PC-9 (cell line): ENCODE data around the gene CTRB2. TPM values are rescaled to one million over a fixed set of nuclear protein-coding genes. Genes with fewer than 3 reads are reported as not detected.

Experiments
- Bru-seq: library from RNA; stranded (reverse); fragments of 400-500 nt; gene quantifications from one replicate; lab custom pipeline; 2021; lab: Mats Ljungman, UMichigan
- BruChase-seq, 2 experiments: library from RNA; stranded (reverse); fragments of 400-500 nt; gene quantifications; one replicate each; lab custom pipeline; 2021; lab: Mats Ljungman, UMichigan
- BruUV-seq: library from RNA; stranded (reverse); fragments of 400-500 nt; replicated peaks from 2 replicates; lab custom pipeline; 2021; lab: Mats Ljungman, UMichigan
- CTCF ChIA-PET: fragments of 300-600 bp; sonication (Branson Sonifier 250); formaldehyde crosslinking; loops from one replicate; lab custom pipeline; 2022; ENCODE audit warnings: antibody characterized with exemption; lab: Charles Lee
- POLR2A ChIA-PET: fragments of 300-600 bp; sonication (Branson Sonifier 250); formaldehyde crosslinking; loops from one replicate; lab custom pipeline; 2022; ENCODE audit warnings: antibody characterized with exemption; ENCODE audit not compliant: unreplicated experiment; lab: Charles Lee
- DNase-seq, 2 experiments: peaks; one replicate each; pipeline versions ENCODE4 v3.0.0 to v3.0.0-alpha.2; 2015 to 2022; ENCODE audit warnings: mixed read lengths in 1 of 2
- H2AFZ ChIP-seq: fragments of 200-600 bp; sonication (generic); 2 replicates; pipeline ENCODE4 v1.8.1; 2017; ENCODE audit warnings: antibody characterized with exemption
- H3F3A ChIP-seq: fragments of 200-600 bp; sonication (generic); 2 replicates; pipeline ENCODE4 v1.8.1; 2017; ENCODE audit warnings: antibody characterized with exemption, mild to moderate bottlenecking, low read depth; ENCODE audit not compliant: insufficient read depth
- H3K27ac ChIP-seq: fragments of 200-600 bp; sonication (generic); 2 replicates; pipeline ENCODE4 v1.6.1; 2016; ENCODE audit warnings: mixed run types
- H3K27me3 ChIP-seq: fragments of 200-600 bp; sonication (generic); 2 replicates; pipeline ENCODE4 v1.6.1; 2016; ENCODE audit warnings: low read depth, mixed run types; ENCODE audit not compliant: insufficient read depth
- H3K36me3 ChIP-seq: fragments of 200-600 bp; sonication (generic); 2 replicates; pipeline ENCODE4 v1.6.1; 2016; ENCODE audit warnings: low read depth, mixed run types
- H3K4me1 ChIP-seq: fragments of 200-600 bp; sonication (generic); replicated peaks from 2 replicates; pipeline ENCODE4 v1.6.1; 2016; ENCODE audit warnings: mixed run types; ENCODE audit not compliant: insufficient read depth
- H3K4me2 ChIP-seq: fragments of 200-600 bp; sonication (generic); 2 replicates; pipeline ENCODE4 v1.6.1; 2017; ENCODE audit warnings: mixed run types
- H3K4me3 ChIP-seq: fragments of 200-600 bp; sonication (generic); 2 replicates; pipeline ENCODE4 v1.6.1; 2016; ENCODE audit warnings: mixed run types
- H3K79me2 ChIP-seq: fragments of 200-600 bp; sonication (generic); 2 replicates; pipeline ENCODE4 v1.6.1; 2017; ENCODE audit warnings: low read depth, mixed run types
- H3K9me2 ChIP-seq: fragments of 200-600 bp; sonication (generic); 2 replicates; pipeline ENCODE4 v1.8.1; 2017; ENCODE audit warnings: mild to moderate bottlenecking; ENCODE audit not compliant: insufficient read depth
- H3K9me3 ChIP-seq: fragments of 200-600 bp; sonication (generic); 2 replicates; pipeline ENCODE4 v1.8.1; 2016; ENCODE audit warnings: low read depth; ENCODE audit not compliant: insufficient read depth
- H4K20me1 ChIP-seq: fragments of 200-600 bp; sonication (generic); 2 replicates; pipeline ENCODE4 v1.8.1; 2017; ENCODE audit not compliant: insufficient read depth
- EZH2 ChIP-seq: fragments of 200-600 bp; sonication (generic); IDR thresholded peaks from 2 replicates; pipeline ENCODE4 v1.8.0; 2017; ENCODE audit warnings: antibody characterized with exemption, low read depth
- intact Hi-C: fragments of 100-400 bp; cut with micrococcal nuclease; formaldehyde crosslinking; loops from one replicate; pipeline ENCODE4 v1.10.0; 2022; ENCODE audit not compliant: unreplicated experiment
- long read RNA-seq: library from polyadenylated mRNA; stranded (forward); transcript quantifications from one replicate; pipeline ENCODE4 v2.0.0, GENCODE V29; 2022
- total RNA-seq: library from RNA; stranded (reverse); gene quantifications from 2 replicates; pipeline ENCODE4 v1.2.3, GENCODE V29; 2021
- TF ChIP-seq, protein P1 (sequence below): fragments of 200-600 bp; sonication (generic); conservative IDR thresholded peaks from 2 replicates; pipeline ENCODE4 v1.6.1; 2017; ENCODE audit warnings: mixed run types, antibody characterized with exemption, mild to moderate bottlenecking, moderate library complexity

Gene CTRB2
- total RNA-seq (not detected in 2 replicates), Bru-seq, nascent RNA (not detected), BruChase-seq, experiment 1, labeled RNA remaining after a 2-hour chase (not detected), BruChase-seq, experiment 2, labeled RNA remaining after a 6-hour chase (not detected)
- long read RNA-seq = 0 reads

DNA sequence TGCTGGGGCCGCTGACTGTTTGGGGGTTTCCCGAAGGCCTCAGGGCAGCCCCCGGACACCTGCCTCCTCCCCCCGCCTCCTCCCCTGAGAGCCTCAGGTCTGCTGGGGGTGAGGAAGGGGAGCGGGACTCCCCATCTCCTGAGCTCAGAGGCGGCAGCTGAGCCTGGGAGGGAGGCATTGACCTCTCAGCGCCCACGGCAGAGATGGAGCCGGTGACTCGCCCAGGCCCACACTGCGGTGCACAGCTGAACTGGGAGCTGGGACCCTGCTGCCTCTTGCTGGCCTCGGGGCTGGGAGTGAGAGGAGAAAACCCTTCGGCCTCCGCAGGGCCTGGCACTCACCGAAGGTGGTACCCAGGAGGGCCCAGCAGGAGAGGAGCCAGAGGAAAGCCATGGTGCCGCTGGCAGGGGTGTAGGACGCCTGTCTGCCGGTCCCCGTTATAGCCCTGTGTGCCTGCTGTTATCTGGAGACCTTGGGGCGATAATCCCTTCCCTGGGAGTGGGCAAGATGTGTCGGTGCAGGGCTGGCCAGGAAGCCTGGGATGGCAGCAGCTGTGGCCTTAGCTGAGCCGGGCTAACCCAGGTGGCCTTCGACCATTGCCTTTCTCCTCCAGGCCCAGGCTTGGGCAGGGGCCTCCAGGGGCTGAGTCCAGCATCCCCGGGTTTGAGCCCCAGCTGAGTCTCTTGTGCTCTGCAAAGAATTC lies at the start of gene CTRB2:
Gene CTRB2 (minus strand): TSS at position 413 of the 703 bp plus-strand sequence. CDS start 20 bp downstream, at position 393.
- intact Hi-C loops = loop anchor here (2.0 kb wide), 1 partner anchor 18 kb away; no protein-coding TSS in a partner anchor
- H3F3A ChIP-seq = no peaks in the 10 kb centered on the region
- no peak within 1 kb of the TSS for H3K27ac ChIP-seq
- H4K20me1 ChIP-seq = no peaks in the 10 kb centered on the region
- H3K79me2 ChIP-seq = no peaks in the 10 kb centered on the region
- POLR2A ChIA-PET = no interaction called here
- H3K27me3 ChIP-seq = no peaks in the 10 kb centered on the region
- TF ChIP-seq, protein P1, sequence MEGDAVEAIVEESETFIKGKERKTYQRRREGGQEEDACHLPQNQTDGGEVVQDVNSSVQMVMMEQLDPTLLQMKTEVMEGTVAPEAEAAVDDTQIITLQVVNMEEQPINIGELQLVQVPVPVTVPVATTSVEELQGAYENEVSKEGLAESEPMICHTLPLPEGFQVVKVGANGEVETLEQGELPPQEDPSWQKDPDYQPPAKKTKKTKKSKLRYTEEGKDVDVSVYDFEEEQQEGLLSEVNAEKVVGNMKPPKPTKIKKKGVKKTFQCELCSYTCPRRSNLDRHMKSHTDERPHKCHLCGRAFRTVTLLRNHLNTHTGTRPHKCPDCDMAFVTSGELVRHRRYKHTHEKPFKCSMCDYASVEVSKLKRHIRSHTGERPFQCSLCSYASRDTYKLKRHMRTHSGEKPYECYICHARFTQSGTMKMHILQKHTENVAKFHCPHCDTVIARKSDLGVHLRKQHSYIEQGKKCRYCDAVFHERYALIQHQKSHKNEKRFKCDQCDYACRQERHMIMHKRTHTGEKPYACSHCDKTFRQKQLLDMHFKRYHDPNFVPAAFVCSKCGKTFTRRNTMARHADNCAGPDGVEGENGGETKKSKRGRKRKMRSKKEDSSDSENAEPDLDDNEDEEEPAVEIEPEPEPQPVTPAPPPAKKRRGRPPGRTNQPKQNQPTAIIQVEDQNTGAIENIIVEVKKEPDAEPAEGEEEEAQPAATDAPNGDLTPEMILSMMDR = no peak
- TF ChIP-seq EZH2 = no peak
- H3K4me2 ChIP-seq = no peak within 1 kb of the TSS
- no peaks in the 10 kb centered on the region for H3K9me3 ChIP-seq
- no peaks in the 10 kb centered on the region for H3K4me1 ChIP-seq
- no peak for DNase-seq
- H2AFZ ChIP-seq = no peak within 1 kb of the TSS
- no peaks in the 10 kb centered on the region for H3K36me3 ChIP-seq
- CTCF ChIA-PET = no interaction called here
- no TSS peak for BruUV-seq
- no peak within 1 kb of the TSS for H3K4me3 ChIP-seq
- no peaks in the 10 kb centered on the region for H3K9me2 ChIP-seq

DNA sequence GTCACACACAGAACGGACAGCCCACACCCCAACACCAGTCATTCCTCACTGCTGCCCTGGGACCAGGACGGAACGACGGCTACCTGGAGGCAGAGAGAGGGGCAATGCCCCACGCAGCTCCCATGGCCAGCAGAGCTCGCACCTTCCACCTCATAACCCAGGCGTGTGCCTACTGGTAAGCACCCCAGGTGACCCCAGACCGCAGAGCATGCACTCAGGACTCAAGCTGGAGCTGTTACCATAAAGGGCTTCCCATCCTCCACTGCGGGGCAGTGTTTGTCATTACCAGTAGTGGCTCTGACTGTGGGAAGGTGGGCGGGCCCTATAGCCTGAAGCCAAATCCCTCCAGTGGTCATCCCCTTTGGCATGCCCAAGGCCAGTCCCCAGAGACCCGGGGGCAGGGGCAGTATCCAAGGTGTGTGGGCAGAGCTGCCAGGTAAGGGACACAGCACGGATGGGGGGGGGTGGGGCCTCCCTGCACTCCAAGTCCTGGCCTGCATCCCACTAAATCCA lies 49.2 kb upstream of the CTRB2 start:
- no peaks in the 10 kb centered on the region for H3K9me2 ChIP-seq
- no peak overlapping the region for H3K4me3 ChIP-seq
- H3K27me3 ChIP-seq = no peaks in the 10 kb centered on the region
- H3K79me2 ChIP-seq = peaks cover 65% of the 10 kb centered on the region
- no peak overlapping the region for H3K27ac ChIP-seq
- peaks cover 73% of the 10 kb centered on the region for H4K20me1 ChIP-seq
- no peak overlapping the region for H2AFZ ChIP-seq
- H3K9me3 ChIP-seq = no peaks in the 10 kb centered on the region
- no TSS peak for BruUV-seq
- TF ChIP-seq, protein P1 = no peak
- no peak for TF ChIP-seq EZH2
- peaks cover 20% of the 10 kb centered on the region for H3K4me1 ChIP-seq
- ChIA-PET POLR2A (no interaction called here), CTCF (no interaction called here)
- intact Hi-C loops = no loop called here
- no peak overlapping the region for H3K4me2 ChIP-seq
- H3K36me3 ChIP-seq = no peaks in the 10 kb centered on the region
- DNase-seq = no peak
- peaks cover 20% of the 10 kb centered on the region; the same call in 1 of the 2 replicates for H3F3A ChIP-seq

DNA sequence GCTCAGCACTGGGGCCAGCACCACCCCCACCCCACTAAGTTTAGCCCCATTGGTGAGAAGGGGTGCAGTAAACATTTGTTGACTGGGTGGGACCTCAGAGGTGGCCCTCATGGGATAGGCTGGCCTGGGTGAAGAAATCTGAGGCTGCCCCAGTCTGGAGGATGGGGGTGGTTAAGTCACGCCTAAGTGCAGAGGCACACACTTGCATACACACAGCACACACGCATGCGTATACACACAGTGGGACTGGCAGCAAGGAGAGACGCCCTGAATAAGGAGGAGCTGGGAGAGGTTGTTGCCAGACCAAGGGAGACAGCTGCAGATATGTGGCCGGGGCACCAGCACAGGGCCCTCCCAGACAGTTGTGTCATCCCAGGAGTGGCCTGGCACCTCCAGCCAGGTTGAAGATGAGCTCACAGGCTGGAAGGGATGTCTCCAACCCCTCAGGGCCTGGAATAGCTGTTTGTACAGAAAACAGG lies 47.4 kb upstream of the CTRB2 start:
- peaks cover 26% of the 10 kb centered on the region for H3K4me1 ChIP-seq
- no peak for DNase-seq
- no peak overlapping the region for H3K4me2 ChIP-seq
- H4K20me1 ChIP-seq = peaks cover 67% of the 10 kb centered on the region
- H3K9me2 ChIP-seq = no peaks in the 10 kb centered on the region
- BruUV-seq = no TSS peak
- no peak overlapping the region for H3K4me3 ChIP-seq
- no peaks in the 10 kb centered on the region for H3K9me3 ChIP-seq
- H3K36me3 ChIP-seq = no peaks in the 10 kb centered on the region
- peaks cover 20% of the 10 kb centered on the region; the same call in 1 of the 2 replicates for H3F3A ChIP-seq
- H3K27ac ChIP-seq = no peak overlapping the region
- no peak overlapping the region for H2AFZ ChIP-seq
- peaks cover 67% of the 10 kb centered on the region for H3K79me2 ChIP-seq
- TF ChIP-seq EZH2 = no peak
- TF ChIP-seq, protein P1 = no peak
- ChIA-PET CTCF (no interaction called here), POLR2A (interaction anchor here (0.8 kb wide), 1 partner anchor 17 kb away, joined by 4 read pairs; no protein-coding TSS in a partner anchor)
- H3K27me3 ChIP-seq = no peaks in the 10 kb centered on the region
- intact Hi-C loops = no loop called here
